ENCODE results near the gene DIP2B.

- TF ChIP-seq, protein P1, sequence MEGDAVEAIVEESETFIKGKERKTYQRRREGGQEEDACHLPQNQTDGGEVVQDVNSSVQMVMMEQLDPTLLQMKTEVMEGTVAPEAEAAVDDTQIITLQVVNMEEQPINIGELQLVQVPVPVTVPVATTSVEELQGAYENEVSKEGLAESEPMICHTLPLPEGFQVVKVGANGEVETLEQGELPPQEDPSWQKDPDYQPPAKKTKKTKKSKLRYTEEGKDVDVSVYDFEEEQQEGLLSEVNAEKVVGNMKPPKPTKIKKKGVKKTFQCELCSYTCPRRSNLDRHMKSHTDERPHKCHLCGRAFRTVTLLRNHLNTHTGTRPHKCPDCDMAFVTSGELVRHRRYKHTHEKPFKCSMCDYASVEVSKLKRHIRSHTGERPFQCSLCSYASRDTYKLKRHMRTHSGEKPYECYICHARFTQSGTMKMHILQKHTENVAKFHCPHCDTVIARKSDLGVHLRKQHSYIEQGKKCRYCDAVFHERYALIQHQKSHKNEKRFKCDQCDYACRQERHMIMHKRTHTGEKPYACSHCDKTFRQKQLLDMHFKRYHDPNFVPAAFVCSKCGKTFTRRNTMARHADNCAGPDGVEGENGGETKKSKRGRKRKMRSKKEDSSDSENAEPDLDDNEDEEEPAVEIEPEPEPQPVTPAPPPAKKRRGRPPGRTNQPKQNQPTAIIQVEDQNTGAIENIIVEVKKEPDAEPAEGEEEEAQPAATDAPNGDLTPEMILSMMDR (IDR thresholded peaks at IDR 0.05; ENCODE audit: poor library complexity, severe bottlenecking) = no peak
- TF ChIP-seq REST (IDR thresholded peaks at IDR 0.05; ENCODE audit: borderline replicate concordance) (no peak), EZH2 (IDR thresholded peaks at IDR 0.05; ENCODE audit: borderline replicate concordance, insufficient read depth, low read length, poor library complexity, severe bottlenecking) (no peak), EP300 (conservative IDR thresholded peaks at IDR 0.05; ENCODE audit: poor library complexity, severe bottlenecking) (no peak), TAF1 (IDR thresholded peaks at IDR 0.05; ENCODE audit: low read depth) (no peak), MXI1 (conservative IDR thresholded peaks at IDR 0.05; ENCODE audit: poor library complexity, severe bottlenecking) (no peak), RAD21 (conservative IDR thresholded peaks at IDR 0.05) (no peak), POLR2AphosphoS5 (IDR thresholded peaks at IDR 0.05) (no peak), SMC3 (conservative IDR thresholded peaks at IDR 0.05; ENCODE audit: poor library complexity) (no peak)
These were observed 32.7 kb downstream of the DIP2B start for GRCh38 chr12:50537538-50537919.

All from neural cell (in vitro differentiated cells).